IMR-90 (cell line): Measurements from ENCODE around the gene C2orf92. TPM values are rescaled to one million over a fixed set of nuclear protein-coding genes. Genes with fewer than 3 reads are reported as not detected.

Experiments
- ATAC-seq: fragments of 200-7000 bp; cut with Tn5 transposase; 2 replicates; pipeline ENCODE4 v1.9.1; 2020; ENCODE audit warnings: low read depth, mild to moderate bottlenecking, moderate library complexity
- BruUV-seq: library from RNA; stranded (reverse); fragments of 400-500 nt; replicated peaks from 2 replicates; lab custom pipeline; 2021; lab: Mats Ljungman, UMichigan
- CTCF ChIA-PET: fragments of 300-600 bp; formaldehyde crosslinking; extraction: SDS; loops from one replicate; lab custom pipeline; 2021; ENCODE audit warnings: antibody characterized with exemption; lab: Yijun Ruan, JAX
- POLR2A ChIA-PET: fragments of 300-600 bp; sonication (Branson Sonifier 250); formaldehyde crosslinking; loops from one replicate; lab custom pipeline; 2022; ENCODE audit warnings: antibody characterized with exemption; ENCODE audit not compliant: unreplicated experiment; lab: Charles Lee
- DNase-seq: peaks from one replicate; pipeline ENCODE4 v3.0.0; 2013
- H2AFZ ChIP-seq: replicated peaks from 2 replicates; pipeline ENCODE3; 2013; ENCODE audit warnings: low read length, mild to moderate bottlenecking; ENCODE audit not compliant: poor library complexity
- H2AK5ac ChIP-seq: 2 replicates; pipeline ENCODE4 v1.6.1; 2013; ENCODE audit warnings: low read depth, low read length, inconsistent platforms
- H2AK9ac ChIP-seq: replicated peaks from 2 replicates; pipeline ENCODE3; 2013; ENCODE audit warnings: mild to moderate bottlenecking, low read depth, low read length, moderate library complexity; ENCODE audit not compliant: poor library complexity
- H2BK120ac ChIP-seq: 2 replicates; pipeline ENCODE4 v1.6.1; 2013; ENCODE audit warnings: low read depth, low read length, inconsistent platforms
- H2BK15ac ChIP-seq: 3 replicates; pipeline ENCODE4 v1.6.1; 2013; ENCODE audit warnings: low read depth, low read length, inconsistent platforms
- H2BK20ac ChIP-seq: 2 replicates; pipeline ENCODE4 v1.6.1; 2013; ENCODE audit warnings: low read depth, mild to moderate bottlenecking, inconsistent platforms, low read length, moderate library complexity
- H2BK5ac ChIP-seq: 2 replicates; pipeline ENCODE4 v1.6.1; 2013; ENCODE audit warnings: mild to moderate bottlenecking, low read depth, low read length, inconsistent platforms; ENCODE audit not compliant: poor library complexity, severe bottlenecking
- H3K14ac ChIP-seq: replicated peaks from 2 replicates; pipeline ENCODE4 v1.6.1; 2013; ENCODE audit warnings: low read depth, low read length, inconsistent platforms
- H3K18ac ChIP-seq: 2 replicates; pipeline ENCODE4 v1.6.1; 2013; ENCODE audit warnings: low read depth, low read length, control low read depth
- H3K23ac ChIP-seq: 2 replicates; pipeline ENCODE4 v1.6.1; 2013; ENCODE audit warnings: low read depth, low read length, inconsistent platforms
- H3K27ac ChIP-seq: 2 replicates; pipeline ENCODE4 v1.5.1; 2013; ENCODE audit warnings: mild to moderate bottlenecking, control low read depth, low read length; ENCODE audit not compliant: insufficient read depth
- H3K27me3 ChIP-seq: 2 replicates; pipeline ENCODE4 v1.6.1; 2013; ENCODE audit warnings: low read length; ENCODE audit not compliant: control insufficient read depth, insufficient read depth
- H3K36me3 ChIP-seq: 2 replicates; pipeline ENCODE4 v1.6.1; 2013; ENCODE audit warnings: low read length, mixed read lengths; ENCODE audit not compliant: control insufficient read depth, insufficient read depth
- H3K4ac ChIP-seq: 2 replicates; pipeline ENCODE4 v1.6.1; 2013; ENCODE audit warnings: low read depth, low read length, inconsistent platforms
- H3K4me1 ChIP-seq: 2 replicates; pipeline ENCODE4 v1.6.1; 2013; ENCODE audit warnings: low read length, mixed read lengths; ENCODE audit not compliant: control insufficient read depth, insufficient read depth
- H3K4me2 ChIP-seq: 2 replicates; pipeline ENCODE4 v1.6.1; 2013; ENCODE audit warnings: low read depth, mild to moderate bottlenecking, control low read depth, low read length, moderate library complexity
- H3K4me3 ChIP-seq: 2 replicates; pipeline ENCODE4 v1.5.1; 2013; ENCODE audit warnings: low read depth, mild to moderate bottlenecking, control low read depth, low read length, moderate library complexity; ENCODE audit not compliant: insufficient read depth
- H3K56ac ChIP-seq: 2 replicates; pipeline ENCODE4 v1.6.1; 2013; ENCODE audit warnings: low read length, inconsistent platforms; ENCODE audit not compliant: insufficient read depth; ENCODE audit errors: extremely low read depth
- H3K79me1 ChIP-seq, 2 experiments: 2 replicates each; pipeline ENCODE4 v1.6.1; 2013; ENCODE audit warnings: low read length in 2 of 2, inconsistent platforms in 1 of 2, low read depth in 1 of 2
- H3K9ac ChIP-seq: 2 replicates; pipeline ENCODE4 v1.6.1; 2013; ENCODE audit warnings: low read depth, low read length, control low read depth
- H3K9me1 ChIP-seq: 2 replicates; pipeline ENCODE4 v1.6.1; 2013; ENCODE audit warnings: low read length, inconsistent platforms; ENCODE audit not compliant: insufficient read depth
- H3K9me3 ChIP-seq: 2 replicates; pipeline ENCODE4 v1.6.1; 2013; ENCODE audit warnings: low read length; ENCODE audit not compliant: control insufficient read depth, insufficient read depth
- H4K20me1 ChIP-seq: 2 replicates; pipeline ENCODE4 v1.6.1; 2013; ENCODE audit warnings: low read length, inconsistent platforms; ENCODE audit not compliant: insufficient read depth
- H4K5ac ChIP-seq: 2 replicates; pipeline ENCODE4 v1.6.1; 2013; ENCODE audit warnings: mild to moderate bottlenecking, low read depth, low read length, control low read depth
- H4K8ac ChIP-seq, 2 experiments: 2 replicates each; pipeline ENCODE4 v1.6.1; 2013; ENCODE audit warnings: low read depth in 2 of 2, low read length in 2 of 2, control low read depth in 1 of 2, inconsistent platforms in 1 of 2
- H4K91ac ChIP-seq: 2 replicates; pipeline ENCODE4 v1.6.1; 2013; ENCODE audit warnings: low read depth, low read length, inconsistent platforms; ENCODE audit not compliant: insufficient read depth
- BHLHE40 ChIP-seq: fragments of 150-350 bp; IDR thresholded peaks from 2 replicates; pipeline ENCODE4 v1.6.1; 2016; ENCODE audit warnings: mild to moderate bottlenecking, low read depth, low read length
- CEBPB ChIP-seq: IDR thresholded peaks from 2 replicates; pipeline ENCODE4 v1.6.1; 2012; ENCODE audit warnings: low read depth, low read length, improper control_type of control experiment
- CHD1 ChIP-seq: IDR thresholded peaks from 2 replicates; pipeline ENCODE4 v1.6.1; 2012; ENCODE audit warnings: low read depth, low read length, improper control_type of control experiment
- CTCF ChIP-seq: conservative IDR thresholded peaks from 2 replicates; pipeline ENCODE4 v1.5.1; 2012; ENCODE audit warnings: mild to moderate bottlenecking, low read depth, low read length, improper control_type of control experiment
- FOS ChIP-seq: fragments of 150-350 bp; IDR thresholded peaks from 2 replicates; pipeline ENCODE4 v1.6.1; 2016; ENCODE audit warnings: low read depth, low read length
- MAFK ChIP-seq: IDR thresholded peaks from 2 replicates; pipeline ENCODE4 v1.6.1; 2012; ENCODE audit warnings: low read depth, low read length, improper control_type of control experiment
- NFE2L2 ChIP-seq: fragments of 150-350 bp; IDR thresholded peaks from 2 replicates; pipeline ENCODE4 v1.6.1; 2016; ENCODE audit warnings: low read depth, mild to moderate bottlenecking, low read length
- RFX5 ChIP-seq: IDR thresholded peaks from 2 replicates; pipeline ENCODE4 v1.8.0; 2012; ENCODE audit warnings: low read depth, mild to moderate bottlenecking, low read length, moderate library complexity
- SMC3 ChIP-seq: fragments of 150-350 bp; IDR thresholded peaks from 2 replicates; pipeline ENCODE4 v1.6.1; 2016; ENCODE audit warnings: low read depth, mild to moderate bottlenecking, antibody characterized with exemption, low read length, moderate library complexity
- WGBS, 2 experiments: methylation state at CpG; one replicate each; pipeline versions ENCODE4 v1.1.5 to v1.1.7; 2013; ENCODE audit warnings: missing lambda C conversion rate in 2 of 2; ENCODE audit not compliant: insufficient read length in 1 of 2; ENCODE audit errors: extremely low coverage in 2 of 2; 5-methylcytosine and 5-hydroxymethylcytosine counted together
- dilution Hi-C: fragments of 300-500 bp; cut with HindIII; formaldehyde crosslinking; loops from one replicate; pipeline ENCODE4 v1.14.3; 2018; ENCODE audit warnings: low sequenced_read_pairs; ENCODE audit not compliant: unreplicated experiment
- in situ Hi-C: fragments of 300-500 bp; cut with MboI; formaldehyde crosslinking; loops from 3 replicates; pipeline ENCODE4 v1.14.3; 2019; ENCODE audit warnings: low sequenced_read_pairs, inconsistent platforms, mixed read lengths
- intact Hi-C: fragments of 100-400 bp; cut with micrococcal nuclease; formaldehyde crosslinking; loops from 2 replicates; pipeline ENCODE4 v1.10.0; 2022
- polyA plus RNA-seq, 3 experiments: library from polyadenylated mRNA; depleted of rRNA; stranded (reverse); fragments of >200 nt; gene quantifications; 2 replicates each; pipeline ENCODE4 v1.2.3, GENCODE V29; 2012; ENCODE audit warnings: low replicate concordance in 1 of 3
- total RNA-seq: library from RNA; depleted of rRNA; stranded (reverse); fragments of >200 nt; gene quantifications from 2 replicates; pipeline ENCODE4 v1.2.3, GENCODE V29; 2012
- TF ChIP-seq, protein P1 (sequence below): fragments of 150-350 bp; IDR thresholded peaks from 2 replicates; pipeline ENCODE4 v1.6.1; 2016; ENCODE audit warnings: low read depth, mild to moderate bottlenecking, low read length, moderate library complexity, borderline replicate concordance

Gene C2orf92
- total and polyA plus RNA-seq, 2 of the 4 experiments (the other 2 are of a cell fraction) = 0.90 to 2.5 TPM

DNA sequence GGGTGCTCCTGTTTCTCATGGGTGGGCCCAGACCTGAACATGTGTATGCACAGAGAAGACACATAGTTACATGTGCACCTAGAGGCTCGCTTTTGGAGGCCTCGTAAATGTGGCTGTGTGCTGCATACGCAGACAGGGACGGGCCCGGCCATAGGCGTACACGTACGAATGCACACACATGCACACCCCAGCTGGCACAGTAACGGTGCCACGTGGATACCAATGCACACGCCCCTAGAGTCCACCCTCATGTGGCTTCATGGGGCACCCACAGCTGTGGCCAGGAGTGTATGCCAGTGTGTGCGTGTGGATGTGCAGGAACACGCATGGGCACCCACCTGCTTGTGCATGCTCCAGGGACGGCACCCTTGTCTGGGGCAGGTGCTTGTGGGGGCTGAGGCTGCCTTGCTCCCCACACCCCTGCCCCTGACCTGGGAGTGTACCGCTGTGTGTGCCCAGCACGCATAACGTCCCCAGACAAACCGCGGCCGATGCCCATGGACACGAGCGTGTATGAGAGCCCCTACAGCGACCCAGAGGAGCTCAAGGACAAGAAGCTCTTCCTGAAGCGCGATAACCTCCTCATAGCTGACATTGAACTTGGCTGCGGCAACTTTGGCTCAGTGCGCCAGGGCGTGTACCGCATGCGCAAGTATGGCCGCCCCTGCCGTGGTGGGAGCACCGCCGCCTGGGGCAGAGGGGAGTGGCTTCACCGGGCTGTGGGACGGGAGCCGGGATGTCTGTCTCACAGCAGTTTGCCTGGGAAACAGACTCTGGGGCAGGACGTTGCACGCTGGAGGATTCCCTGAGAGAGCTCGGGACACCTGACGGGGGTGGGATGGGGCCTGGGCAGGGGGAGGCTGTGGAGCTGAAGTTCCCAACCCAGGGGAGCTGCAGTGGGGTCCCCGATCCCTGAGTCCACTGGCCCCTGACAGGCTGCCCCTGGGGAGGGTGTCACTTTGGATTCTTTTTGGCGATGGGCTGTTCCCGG is 64.8 kb downstream of the C2orf92 start (continued):
- TF ChIP-seq CTCF = no peak
- TF ChIP-seq CHD1 = no peak

GRCh38 chr2:97735161-97735561 is 65.6 kb downstream of the C2orf92 start:
- ChIA-PET CTCF (no interaction called here), POLR2A (no interaction called here)
- no peaks in the 10 kb centered on the region for H3K4me1 ChIP-seq
- no peak overlapping the region for H4K8ac ChIP-seq
- H3K18ac ChIP-seq = no peak overlapping the region
- peaks cover 3% of the 10 kb centered on the region; the same call in 1 of the 2 replicates for H3K9me3 ChIP-seq
- no peak for ATAC-seq
- no peak overlapping the region for H4K5ac ChIP-seq
- H2BK5ac ChIP-seq = no peak overlapping the region
- H3K27me3 ChIP-seq = no peaks in the 10 kb centered on the region; the same call in 1 of the 2 replicates
- no peaks in the 10 kb centered on the region for H3K36me3 ChIP-seq
- no peak overlapping the region for H3K27ac ChIP-seq
- no peak overlapping the region for H4K91ac ChIP-seq
- intact Hi-C loops = no loop called here
- H3K4ac ChIP-seq = no peak overlapping the region
- H3K79me1 ChIP-seq = no peaks in the 10 kb centered on the region
- H2BK20ac ChIP-seq = no peak overlapping the region
- no peak overlapping the region for H3K14ac ChIP-seq
- no peak overlapping the region for H2BK15ac ChIP-seq
- H2AK5ac ChIP-seq = no peak overlapping the region
- no peak overlapping the region for H3K9ac ChIP-seq
- no peaks in the 10 kb centered on the region for H3K9me1 ChIP-seq
- in situ Hi-C loops = no loop called here
- dilution Hi-C loops = no loop called here
- H3K23ac ChIP-seq = no peak overlapping the region
- DNase-seq = no peak
- H2AFZ ChIP-seq = no peak overlapping the region
- no peak overlapping the region for H2BK120ac ChIP-seq
- H3K4me3 ChIP-seq = no peak overlapping the region
- no TSS peak for BruUV-seq
- 100% methylated on average over 2 of the region's 29 CpGs; no CpG with 5 or more reads in 1 of the 2 experiments for WGBS, 2 experiments
- no peak overlapping the region for H3K56ac ChIP-seq
- no peaks in the 10 kb centered on the region for H4K20me1 ChIP-seq
- no peak overlapping the region for H3K4me2 ChIP-seq
- no peak overlapping the region for H2AK9ac ChIP-seq
- TF ChIP-seq CTCF (no peak), NFE2L2 (no peak), CEBPB (no peak), RFX5 (no peak), FOS (no peak), BHLHE40 (no peak), MAFK (no peak), SMC3 (no peak)
- TF ChIP-seq, protein P1, sequence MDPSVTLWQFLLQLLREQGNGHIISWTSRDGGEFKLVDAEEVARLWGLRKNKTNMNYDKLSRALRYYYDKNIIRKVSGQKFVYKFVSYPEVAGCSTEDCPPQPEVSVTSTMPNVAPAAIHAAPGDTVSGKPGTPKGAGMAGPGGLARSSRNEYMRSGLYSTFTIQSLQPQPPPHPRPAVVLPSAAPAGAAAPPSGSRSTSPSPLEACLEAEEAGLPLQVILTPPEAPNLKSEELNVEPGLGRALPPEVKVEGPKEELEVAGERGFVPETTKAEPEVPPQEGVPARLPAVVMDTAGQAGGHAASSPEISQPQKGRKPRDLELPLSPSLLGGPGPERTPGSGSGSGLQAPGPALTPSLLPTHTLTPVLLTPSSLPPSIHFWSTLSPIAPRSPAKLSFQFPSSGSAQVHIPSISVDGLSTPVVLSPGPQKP = no peak
